ENCODE measurements around the gene WDR46. TPM values are rescaled to one million over a fixed set of nuclear protein-coding genes. Genes with fewer than 3 reads are reported as not detected.

WDR46 gene
- total RNA-seq, 1 experiment from 2014 or later = 52.4 TPM

GRCh38 chr6:33320315-33321181, 31.5 kb upstream of the WDR46 start:
- H4K20me1 ChIP-seq (ENCODE audit: insufficient read depth) = no peaks in the 10 kb centered on the region
- peaks cover 52% of the 10 kb centered on the region for H3K4me1 ChIP-seq (replicated peaks; ENCODE audit: insufficient read depth)
- peak overlapping the region; percentile 48 for H3K27ac ChIP-seq
- peak overlapping the region; percentile 97 for H3K4me2 ChIP-seq
- H3K79me2 ChIP-seq (ENCODE audit: low read depth) = peaks cover 45% of the 10 kb centered on the region
- POLR2A ChIA-PET (ENCODE audit: unreplicated experiment) = no interaction called here
- TSS peak; percentile 51 for BruUV-seq (replicated peaks)
- peaks cover 55% of the 10 kb centered on the region for H3F3A ChIP-seq (ENCODE audit: insufficient read depth, low read depth)
- peak overlapping the region; percentile 19; the same call in 1 of the 2 replicates for H3K4me3 ChIP-seq
- H3K9me3 ChIP-seq (ENCODE audit: insufficient read depth, low read depth) = no peaks in the 10 kb centered on the region
- H3K36me3 ChIP-seq (ENCODE audit: low read depth) = peaks cover 20% of the 10 kb centered on the region; the same call in 1 of the 2 replicates
- DNase-seq = peak; percentile 42 to 60
- H2AFZ ChIP-seq = no peak overlapping the region
- CTCF ChIA-PET = interaction anchor here (0.6 kb wide), 2 partner anchors 25 to 391 kb away, joined by 4 read pairs; partner anchors contain the start of gene UQCC2
- intact Hi-C loops (cut with micrococcal nuclease; ENCODE audit: unreplicated experiment) = no loop called here
- no peaks in the 10 kb centered on the region for H3K27me3 ChIP-seq (ENCODE audit: insufficient read depth, low read depth)
- no peaks in the 10 kb centered on the region for H3K9me2 ChIP-seq (ENCODE audit: insufficient read depth)
- TF ChIP-seq EZH2 (IDR thresholded peaks at IDR 0.05; ENCODE audit: low read depth) = no peak
- TF ChIP-seq, protein P1, sequence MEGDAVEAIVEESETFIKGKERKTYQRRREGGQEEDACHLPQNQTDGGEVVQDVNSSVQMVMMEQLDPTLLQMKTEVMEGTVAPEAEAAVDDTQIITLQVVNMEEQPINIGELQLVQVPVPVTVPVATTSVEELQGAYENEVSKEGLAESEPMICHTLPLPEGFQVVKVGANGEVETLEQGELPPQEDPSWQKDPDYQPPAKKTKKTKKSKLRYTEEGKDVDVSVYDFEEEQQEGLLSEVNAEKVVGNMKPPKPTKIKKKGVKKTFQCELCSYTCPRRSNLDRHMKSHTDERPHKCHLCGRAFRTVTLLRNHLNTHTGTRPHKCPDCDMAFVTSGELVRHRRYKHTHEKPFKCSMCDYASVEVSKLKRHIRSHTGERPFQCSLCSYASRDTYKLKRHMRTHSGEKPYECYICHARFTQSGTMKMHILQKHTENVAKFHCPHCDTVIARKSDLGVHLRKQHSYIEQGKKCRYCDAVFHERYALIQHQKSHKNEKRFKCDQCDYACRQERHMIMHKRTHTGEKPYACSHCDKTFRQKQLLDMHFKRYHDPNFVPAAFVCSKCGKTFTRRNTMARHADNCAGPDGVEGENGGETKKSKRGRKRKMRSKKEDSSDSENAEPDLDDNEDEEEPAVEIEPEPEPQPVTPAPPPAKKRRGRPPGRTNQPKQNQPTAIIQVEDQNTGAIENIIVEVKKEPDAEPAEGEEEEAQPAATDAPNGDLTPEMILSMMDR (conservative IDR thresholded peaks at IDR 0.05) = no peak

GRCh38 chr6:33319939-33320314, 30.9 kb upstream of the WDR46 start:
- DNase-seq = no peak
- no peak for TF ChIP-seq EZH2 (IDR thresholded peaks at IDR 0.05; ENCODE audit: low read depth)
- TF ChIP-seq, protein P1 (conservative IDR thresholded peaks at IDR 0.05) = no peak
- no peaks in the 10 kb centered on the region for H3K9me2 ChIP-seq (ENCODE audit: insufficient read depth)
- ChIA-PET CTCF (interaction anchor here (0.6 kb wide), 2 partner anchors 26 to 391 kb away, joined by 4 read pairs; partner anchors contain the start of gene UQCC2), POLR2A (ENCODE audit: unreplicated experiment) (no interaction called here)
- H3K4me2 ChIP-seq = peak overlapping the region; percentile 97
- no peaks in the 10 kb centered on the region for H3K9me3 ChIP-seq (ENCODE audit: insufficient read depth, low read depth)
- TSS peak; percentile 38 for BruUV-seq (replicated peaks)
- peaks cover 20% of the 10 kb centered on the region; the same call in 1 of the 2 replicates for H3K36me3 ChIP-seq (ENCODE audit: low read depth)
- peaks cover 53% of the 10 kb centered on the region for H3K4me1 ChIP-seq (replicated peaks; ENCODE audit: insufficient read depth)
- H3K79me2 ChIP-seq (ENCODE audit: low read depth) = peaks cover 45% of the 10 kb centered on the region
- no peak overlapping the region for H3K4me3 ChIP-seq
- no peaks in the 10 kb centered on the region for H4K20me1 ChIP-seq (ENCODE audit: insufficient read depth)
- H3K27ac ChIP-seq = peak overlapping the region; percentile 48
- H3K27me3 ChIP-seq (ENCODE audit: insufficient read depth, low read depth) = no peaks in the 10 kb centered on the region
- H2AFZ ChIP-seq = no peak overlapping the region
- intact Hi-C loops (cut with micrococcal nuclease; ENCODE audit: unreplicated experiment) = loop anchor here (10.0 kb wide), 1 partner anchor 255 kb away; no protein-coding TSS in a partner anchor
- H3F3A ChIP-seq (ENCODE audit: insufficient read depth, low read depth) = peaks cover 55% of the 10 kb centered on the region

- Histone ChIP-seq H3K9me2 (ENCODE audit: insufficient read depth) (no peaks in the 10 kb centered on the region), H3K4me2 (peak overlapping the region; percentile 97), H3K4me1 (replicated peaks; ENCODE audit: insufficient read depth) (peaks cover 51% of the 10 kb centered on the region), H3K27ac (peak overlapping the region; percentile 66), H4K20me1 (ENCODE audit: insufficient read depth) (no peaks in the 10 kb centered on the region), H3K9me3 (ENCODE audit: insufficient read depth, low read depth) (no peaks in the 10 kb centered on the region), H3F3A (ENCODE audit: insufficient read depth, low read depth) (peaks cover 52% of the 10 kb centered on the region), H3K27me3 (ENCODE audit: insufficient read depth, low read depth) (no peaks in the 10 kb centered on the region), H2AFZ (peak overlapping the region; percentile 69; the same call in 1 of the 2 replicates), H3K79me2 (ENCODE audit: low read depth) (peaks cover 49% of the 10 kb centered on the region), H3K36me3 (ENCODE audit: low read depth) (peaks cover 20% of the 10 kb centered on the region; the same call in 1 of the 2 replicates), H3K4me3 (peak overlapping the region; percentile 49)
- ChIA-PET CTCF (interaction anchor here (0.7 kb wide), 2 partner anchors 19 to 188 kb away, joined by 3 to 6 read pairs; no protein-coding TSS in a partner anchor), POLR2A (ENCODE audit: unreplicated experiment) (interaction anchor here (0.5 to 1.1 kb wide), 8 partner anchors 18 to 1064 kb away, joined by 3 to 25 read pairs (median 4); partner anchors contain the start of gene RGL2)
- TF ChIP-seq EZH2 (IDR thresholded peaks at IDR 0.05; ENCODE audit: low read depth) = no peak
- TF ChIP-seq, protein P1 (conservative IDR thresholded peaks at IDR 0.05) = no peak
- no TSS peak for BruUV-seq (replicated peaks)
- no peak for DNase-seq
- intact Hi-C loops (cut with micrococcal nuclease; ENCODE audit: unreplicated experiment) = loop anchor here (10.0 kb wide), 1 partner anchor 256 kb away; no protein-coding TSS in a partner anchor
Measured at GRCh38 chr6:33318426-33319073, 29.5 kb upstream of the WDR46 start.

All from PC-9 (cell line).